Inflammatory macrophage treated with lipopolysaccharide for 4 hours (primary cell): ENCODE results near the gene DCUN1D2.
"Not testable (repeated sequence)": the region's sequence is repeated elsewhere in the genome, so short reads cannot be mapped to it uniquely, and the experiment has no call there.

Experiments
- DNase-seq: peaks from one replicate; pipeline ENCODE4 v3.0.0-alpha.2; 2020

The DCUN1D2 gene

GRCh38 chr13:113489549-113490495, 689 bp downstream of the DCUN1D2 start:
- DNase-seq: peak; percentile 27

GRCh38 chr13:113489171-113489548, 1.4 kb downstream of the DCUN1D2 start:
- DNase-seq: no peak

- peak; percentile 19 for DNase-seq
Measured at GRCh38 chr13:113488283-113488682, 2.2 kb downstream of the DCUN1D2 start.

- DNase-seq: no peak
Measured at GRCh38 chr13:113486698-113487097, 3.8 kb downstream of the DCUN1D2 start.

GRCh38 chr13:113485545-113485944, 5.0 kb downstream of the DCUN1D2 start:
- no peak for DNase-seq

GRCh38 chr13:113483504-113484293, 6.8 kb downstream of the DCUN1D2 start:
- no peak for DNase-seq

- no peak for DNase-seq
Measured at GRCh38 chr13:113483081-113483480, 7.4 kb downstream of the DCUN1D2 start.

GRCh38 chr13:113479179-113479578, 11.3 kb downstream of the DCUN1D2 start:
- no peak for DNase-seq

GRCh38 chr13:113477724-113478123, 12.8 kb downstream of the DCUN1D2 start:
- no peak for DNase-seq

GRCh38 chr13:113476811-113477210, 13.7 kb downstream of the DCUN1D2 start:
- no peak for DNase-seq

GRCh38 chr13:113475911-113476310, 14.6 kb downstream of the DCUN1D2 start:
- DNase-seq: no peak

GRCh38 chr13:113475280-113475679, 15.2 kb downstream of the DCUN1D2 start:
- DNase-seq: no peak

- DNase-seq: peak; percentile 80
Measured at GRCh38 chr13:113474179-113474578, 16.3 kb downstream of the DCUN1D2 start.

GRCh38 chr13:113472355-113473025, 18.0 kb downstream of the DCUN1D2 start:
- DNase-seq: no peak

- DNase-seq: no peak
Measured at GRCh38 chr13:113471844-113472243, 18.7 kb downstream of the DCUN1D2 start.

- not testable (repeated sequence) for DNase-seq
Measured at GRCh38 chr13:113470635-113471163, 19.8 kb downstream of the DCUN1D2 start.

- DNase-seq: no peak
Measured at GRCh38 chr13:113470073-113470472, 20.4 kb downstream of the DCUN1D2 start.

GRCh38 chr13:113469582-113469981, 20.9 kb downstream of the DCUN1D2 start:
- DNase-seq: no peak

- no peak for DNase-seq
Measured at GRCh38 chr13:113468472-113469201, 21.9 kb downstream of the DCUN1D2 start.

GRCh38 chr13:113468029-113468428, 22.5 kb downstream of the DCUN1D2 start:
- no peak for DNase-seq

GRCh38 chr13:113466383-113466782, 24.1 kb downstream of the DCUN1D2 start:
- DNase-seq: no peak

- DNase-seq: no peak
Measured at GRCh38 chr13:113465300-113465699, 25.2 kb downstream of the DCUN1D2 start.
